K562 (cell line): ENCODE measurements around the gene RPL35. TPM values are rescaled to one million over a fixed set of nuclear protein-coding genes. Genes with fewer than 3 reads are reported as not detected.

ENCODE experiments used
- CCNT2 ChIP-seq: IDR thresholded peaks from 2 replicates; pipeline ENCODE4 v1.6.1; 2011; ENCODE audit warnings: borderline replicate concordance, low read depth, mild to moderate bottlenecking, moderate library complexity, mixed read lengths, low read length; ENCODE audit not compliant: insufficient read length; ENCODE audit errors: extremely low read depth
- SP1 ChIP-seq: sonication (generic); formaldehyde crosslinking; IDR thresholded peaks from 2 replicates; pipeline ENCODE4 v1.8.1; 2022; ENCODE audit warnings: mild to moderate bottlenecking, missing genetic modification reagents
- U2AF2 ChIP-seq: fragments of 200-400 bp; formaldehyde crosslinking; optimal IDR thresholded peaks from 2 replicates; pipeline ENCODE3; 2017; ENCODE audit warnings: low read depth, mild to moderate bottlenecking, low read length
- ZBTB40 ChIP-seq, 2 experiments: fragments of 450-650 bp in 1 of 2; sonication (generic) in 1 of 2; formaldehyde crosslinking in 1 of 2; IDR thresholded peaks; 2 replicates each; pipeline versions ENCODE4 v1.7.1 to v1.9.0; 2016 to 2022; ENCODE audit warnings: inconsistent platforms in 1 of 2, mild to moderate bottlenecking in 1 of 2, missing genetic modification reagents in 1 of 2
- ZBTB43 ChIP-seq: sonication (generic); formaldehyde crosslinking; IDR thresholded peaks from 2 replicates; pipeline ENCODE4 v1.8.0; 2023; ENCODE audit warnings: mild to moderate bottlenecking, missing genetic modification reagents
- ZBTB9 ChIP-seq: fragments of 450-650 bp; formaldehyde crosslinking; IDR thresholded peaks from 2 replicates; pipeline ENCODE4 v1.4.0; 2020; ENCODE audit warnings: mild to moderate bottlenecking, moderate library complexity
- ZFP36 ChIP-seq: fragments of 150-350 bp; IDR thresholded peaks from 2 replicates; pipeline ENCODE4 v1.6.1; 2018; ENCODE audit warnings: low read length, low read depth; ENCODE audit not compliant: partially characterized antibody
- ZNF592 ChIP-seq: fragments of 450-650 bp; IDR thresholded peaks from 2 replicates; pipeline ENCODE4 v1.6.1; 2017; ENCODE audit warnings: antibody characterized with exemption, mild to moderate bottlenecking
- polyA plus RNA-seq, 8 experiments: library from polyadenylated mRNA; depleted of rRNA in 4 of 8; stranded (reverse) in 5 of 8; unstranded in 3 of 8; fragments of >200 nt; fragmentation: Nextera tagmentation in 2 of 8; fragmentation: Illumina TruSeq in 1 of 8; extraction: Ambion mirVana in 2 of 8; extraction: Trizol in 1 of 8; gene quantifications; 2 replicates each; pipeline versions ENCODE4 v1.2.1 to v1.2.3, GENCODE V29; 2011 to 2014; ENCODE audit warnings: inconsistent platforms in 1 of 8, missing spikeins in 1 of 8
- total RNA-seq, 7 experiments: library from RNA; depleted of rRNA in 6 of 7; stranded (reverse); fragments of >200 nt in 6 of 7; fragmentation: Illumina TruSeq in 2 of 7; extraction: Trizol in 2 of 7; gene quantifications; 2 replicates each; pipeline versions ENCODE4 v1.2.1 to v1.2.3, GENCODE V29; 2011 to 2021; ENCODE audit warnings: low replicate concordance in 1 of 7

RPL35 gene
- total and polyA plus RNA-seq, 9 of the 15 experiments (the other 6 are each of a cell fraction or from before 2014, with no cell fraction given) = 1,755 to 5,101 (median 3,405) TPM

GRCh38 chr9:124852829-124853531 is 8.8 kb downstream of the RPL35 start, which contains the start of gene WDR38 (continued):
- 0 out of 2 replicates have a peak, but pooled peaks have one; percentile 63 for TF ChIP-seq ZBTB9
- TF ChIP-seq ZBTB43 (CRISPR knock-in tag) = peak; percentile 86; the same call in 1 of the 2 replicates
- TF ChIP-seq SP1 (CRISPR knock-in tag) = peak; percentile 90
- no peak for TF ChIP-seq ZFP36
- TF ChIP-seq U2AF2 = no peak
- peak; percentile 43 for TF ChIP-seq CCNT2
- 0 out of 2 replicates have a peak, but pooled peaks have one; percentile 59 for TF ChIP-seq ZNF592
- TF ChIP-seq ZBTB40 (IDR thresholded peaks at IDR 0.05) = 0 out of 2 replicates have a peak, but pooled peaks have one; percentile 18
- no peak for TF ChIP-seq ZBTB40 (CRISPR knock-in tag; IDR thresholded peaks at IDR 0.05)
